CD4-positive, alpha-beta T cell treated with Interleukin-6 for 4 hours (primary cell): ENCODE data around the gene SELENOS.
A peak's percentile ranks its signal among the peaks of the same experiment; 100 is the strongest.
"Not testable (repeated sequence)": the region's sequence is repeated elsewhere in the genome, so short reads cannot be mapped to it uniquely, and the experiment has no call there.

Experiments
- DNase-seq: peaks from one replicate; pipeline ENCODE4 v3.0.0-alpha.2; 2020; ENCODE audit warnings: mixed read lengths

SELENOS gene

DNA sequence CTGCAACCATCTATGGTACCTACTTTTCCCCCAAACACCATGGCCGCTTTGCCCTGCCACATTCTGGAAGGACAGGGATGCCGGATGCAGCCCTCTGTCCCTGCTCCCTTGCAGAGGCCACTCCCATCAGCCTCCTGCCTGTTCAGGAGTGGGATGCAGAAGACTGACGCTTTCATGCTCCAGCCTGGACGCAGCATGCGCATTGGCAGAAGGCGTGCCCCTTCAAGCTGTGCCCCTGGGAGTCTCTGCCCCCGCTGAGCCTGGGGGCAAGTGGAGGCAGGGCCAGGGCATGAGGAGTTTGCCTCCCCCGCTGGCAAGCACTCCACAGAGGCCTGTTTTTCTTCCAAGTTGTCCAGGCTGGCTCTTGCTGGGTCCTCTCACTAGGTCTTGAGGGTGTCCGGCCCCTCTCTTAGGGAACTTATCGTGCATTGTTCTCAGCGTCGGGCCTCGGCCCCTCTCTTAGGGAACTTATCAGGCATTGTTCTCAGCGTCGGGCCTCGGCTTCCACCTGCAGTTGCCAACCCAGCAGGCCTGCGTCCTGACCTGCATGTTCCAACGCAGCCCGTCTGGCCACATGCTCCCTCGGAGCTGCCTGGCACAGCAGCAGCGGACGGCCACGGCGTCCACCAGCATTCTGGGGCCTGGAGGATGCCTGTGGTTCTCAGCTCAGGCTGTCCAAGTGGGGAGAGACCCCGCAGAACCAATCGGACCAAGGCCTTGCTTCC lies 32.3 kb upstream of the SELENOS start:
- DNase-seq = no peak

DNA sequence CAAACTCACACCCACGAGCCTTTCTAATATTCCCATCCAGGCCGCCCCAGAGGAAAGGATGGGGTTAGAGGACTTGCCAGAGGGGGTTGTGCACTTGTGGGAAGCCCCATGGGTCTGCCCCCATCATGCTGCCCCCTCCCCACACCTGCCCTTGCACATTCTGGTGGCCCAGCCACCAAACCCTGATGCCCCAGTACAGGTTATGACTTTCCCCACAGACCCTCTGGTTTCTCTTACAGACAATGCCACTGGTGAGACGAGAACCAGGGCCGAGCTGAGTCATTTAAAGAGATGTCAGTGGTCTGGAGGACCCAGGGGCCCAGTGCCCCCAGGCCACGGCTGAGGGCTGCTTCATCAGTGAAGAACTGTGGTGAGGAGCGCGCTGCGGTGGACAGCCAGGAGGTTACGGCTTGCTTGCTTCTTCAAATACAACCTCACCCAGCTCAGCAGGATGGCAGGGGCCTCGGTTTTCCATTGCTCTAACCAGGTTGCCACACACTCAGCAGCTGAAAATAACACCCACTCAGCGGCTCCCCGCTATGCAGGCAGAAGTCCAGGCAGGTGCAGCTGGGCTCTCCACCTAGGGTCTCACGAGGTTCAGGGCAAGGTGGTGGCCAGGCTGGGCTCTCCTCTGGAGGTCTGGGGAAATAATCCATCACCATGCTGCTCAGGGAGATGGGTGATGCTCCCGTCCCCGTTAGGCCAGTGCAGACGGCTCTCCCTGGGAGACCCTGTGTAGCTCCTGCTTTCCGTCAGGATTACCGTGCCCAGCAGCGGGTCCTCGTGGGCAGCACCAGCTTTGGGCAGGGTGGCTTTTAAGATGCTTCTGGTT lies 31.5 kb upstream of the SELENOS start:
- DNase-seq = no peak

DNA sequence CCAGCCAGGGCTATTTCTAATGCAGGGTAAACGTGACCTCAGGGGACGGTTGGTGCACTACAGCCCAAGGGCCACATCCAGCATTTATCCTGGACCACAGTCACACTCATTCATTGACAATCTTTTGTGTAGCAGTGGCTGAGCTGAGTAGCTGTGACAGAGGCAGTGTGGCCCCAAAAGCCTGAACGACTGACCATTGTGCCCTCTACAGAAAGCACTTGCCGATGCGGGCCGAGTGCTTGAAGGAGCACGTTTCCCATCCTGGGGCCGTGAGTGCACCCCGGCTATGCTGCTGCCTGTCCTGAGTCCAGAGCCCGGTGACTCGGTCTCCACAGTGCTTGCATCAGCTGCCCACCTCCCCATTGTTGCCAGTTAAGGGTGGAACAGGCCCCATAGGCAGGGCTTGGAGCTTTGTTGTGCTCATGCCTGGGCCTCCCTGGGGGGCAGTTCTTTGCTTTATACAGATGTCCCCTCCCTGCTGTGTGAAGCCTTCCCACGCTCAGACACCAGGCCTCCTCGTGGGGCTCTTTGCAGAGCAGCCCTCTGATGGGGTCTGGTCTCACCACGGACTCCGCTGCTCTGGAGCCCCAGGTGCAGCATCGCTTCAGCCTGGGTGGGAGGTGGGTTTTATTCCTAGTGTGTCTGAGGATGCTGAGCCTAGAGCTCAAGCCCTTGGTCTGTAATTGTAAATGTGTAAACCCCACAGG lies 30.8 kb upstream of the SELENOS start:
- no peak for DNase-seq

DNA sequence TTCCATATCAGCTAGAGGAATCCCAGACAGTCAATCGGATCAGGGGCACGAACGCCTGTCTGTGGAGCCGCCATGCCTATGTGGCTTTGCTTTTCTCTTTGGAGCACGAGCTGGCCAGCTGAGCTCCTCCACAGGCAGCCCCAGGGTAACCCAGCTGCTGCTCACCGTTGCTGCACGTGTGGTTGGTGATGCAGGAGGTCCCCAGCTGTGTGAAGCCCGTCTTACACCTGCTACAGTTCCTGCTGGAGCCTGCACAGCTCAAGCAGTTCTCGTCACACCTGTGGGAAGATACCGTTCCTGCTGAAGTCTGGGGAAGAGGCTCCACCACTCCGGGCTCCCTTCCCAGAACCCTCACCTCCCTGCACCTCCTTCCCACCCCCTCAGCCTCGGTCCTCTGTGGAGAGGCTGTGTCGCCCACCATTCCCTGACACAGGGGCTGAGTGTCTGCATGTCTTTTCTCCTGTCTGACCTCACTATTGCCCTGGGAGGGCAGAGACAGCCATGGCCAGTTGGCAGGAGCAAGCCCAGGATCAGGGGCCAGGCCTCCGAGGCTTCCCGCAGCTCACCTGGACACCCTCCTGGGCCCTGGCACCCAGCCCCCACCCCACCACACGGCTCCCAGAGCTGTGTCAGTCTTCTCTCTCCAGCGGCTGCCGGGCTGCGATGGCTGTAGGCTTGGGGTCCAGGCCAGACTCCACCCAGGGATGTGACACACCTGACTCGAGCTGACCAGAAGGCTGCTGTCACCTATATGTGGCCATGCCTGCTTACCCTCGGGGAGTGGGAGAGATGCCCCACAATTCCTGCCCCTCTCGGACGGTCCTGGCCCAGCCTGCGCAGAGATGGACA lies 30.0 kb upstream of the SELENOS start:
- DNase-seq = no peak

DNA sequence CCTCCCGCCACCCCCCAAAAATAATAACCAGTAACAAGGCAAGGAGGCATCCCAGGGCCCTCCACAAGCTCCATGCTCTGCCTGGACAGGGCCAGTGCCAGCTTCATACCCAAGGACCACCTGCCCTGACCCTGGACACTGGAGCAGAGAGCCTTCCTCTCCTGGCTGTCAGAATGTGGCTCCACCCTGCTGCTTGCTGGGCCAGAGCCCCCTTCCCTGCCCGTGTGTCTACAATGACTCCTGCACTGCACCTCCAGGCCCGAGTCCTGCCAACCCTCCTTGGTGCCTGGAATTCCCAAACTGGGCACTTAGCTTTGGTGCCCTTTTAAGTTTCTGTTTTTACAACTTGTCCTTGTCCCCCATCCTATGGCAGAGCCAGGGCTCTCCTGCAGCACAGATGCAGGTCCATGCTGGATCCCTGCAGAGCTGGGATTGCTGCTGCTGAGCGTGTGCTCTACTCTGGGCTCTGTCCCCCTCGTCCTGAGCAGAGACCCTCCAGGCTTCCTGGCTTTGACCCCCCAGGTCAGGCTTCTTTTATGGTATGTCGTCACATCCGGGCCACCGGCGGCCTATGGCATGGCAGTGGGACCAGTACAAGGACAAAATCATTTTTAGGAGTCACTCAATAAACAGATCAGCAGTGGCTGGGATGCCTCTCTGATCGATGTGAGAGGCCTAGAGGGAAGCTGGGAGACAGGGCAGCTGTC lies 29.2 kb upstream of the SELENOS start:
- no peak for DNase-seq

DNA sequence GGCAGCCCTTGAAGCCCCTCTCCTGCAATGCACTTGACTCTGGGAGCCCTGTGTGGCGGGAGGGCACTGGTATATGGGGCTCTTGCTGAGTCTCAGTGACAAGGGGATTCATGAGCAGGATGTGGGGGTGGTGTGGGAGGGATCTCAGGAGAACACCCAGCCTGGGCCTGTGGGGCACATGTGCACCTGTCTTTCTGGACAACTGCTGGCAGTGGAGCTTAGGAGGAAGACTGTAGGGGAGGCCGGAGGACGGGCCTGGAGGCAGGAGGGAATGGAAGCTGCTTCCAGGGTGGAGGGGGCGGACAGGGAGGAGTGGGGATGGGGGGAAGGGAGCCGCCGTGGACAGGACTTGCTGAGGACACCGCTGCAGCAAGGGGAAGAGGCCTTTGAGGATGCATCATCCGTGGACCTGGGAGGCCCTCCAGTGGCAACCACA lies 28.6 kb upstream of the SELENOS start:
- DNase-seq = no peak

DNA sequence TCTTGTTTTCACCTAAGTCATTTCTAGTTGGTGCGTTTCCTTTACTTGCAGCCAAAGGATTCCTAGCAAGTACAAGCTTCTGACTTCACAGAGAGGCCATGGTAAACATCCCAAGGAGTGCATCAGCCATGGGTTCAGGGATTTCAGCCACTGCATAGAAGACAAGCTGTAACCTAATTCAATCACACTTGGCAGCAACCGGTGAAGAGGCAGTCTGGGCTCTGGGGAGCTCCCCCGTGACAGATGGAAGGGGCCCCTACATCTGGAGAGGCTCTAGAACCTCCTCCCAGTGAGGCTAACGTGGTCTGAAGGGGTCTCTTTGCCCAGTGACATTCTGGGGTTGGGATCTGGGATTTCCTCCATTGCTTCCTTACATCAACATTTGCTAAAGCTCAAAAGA lies 26.1 kb upstream of the SELENOS start:
- DNase-seq = no peak

DNA sequence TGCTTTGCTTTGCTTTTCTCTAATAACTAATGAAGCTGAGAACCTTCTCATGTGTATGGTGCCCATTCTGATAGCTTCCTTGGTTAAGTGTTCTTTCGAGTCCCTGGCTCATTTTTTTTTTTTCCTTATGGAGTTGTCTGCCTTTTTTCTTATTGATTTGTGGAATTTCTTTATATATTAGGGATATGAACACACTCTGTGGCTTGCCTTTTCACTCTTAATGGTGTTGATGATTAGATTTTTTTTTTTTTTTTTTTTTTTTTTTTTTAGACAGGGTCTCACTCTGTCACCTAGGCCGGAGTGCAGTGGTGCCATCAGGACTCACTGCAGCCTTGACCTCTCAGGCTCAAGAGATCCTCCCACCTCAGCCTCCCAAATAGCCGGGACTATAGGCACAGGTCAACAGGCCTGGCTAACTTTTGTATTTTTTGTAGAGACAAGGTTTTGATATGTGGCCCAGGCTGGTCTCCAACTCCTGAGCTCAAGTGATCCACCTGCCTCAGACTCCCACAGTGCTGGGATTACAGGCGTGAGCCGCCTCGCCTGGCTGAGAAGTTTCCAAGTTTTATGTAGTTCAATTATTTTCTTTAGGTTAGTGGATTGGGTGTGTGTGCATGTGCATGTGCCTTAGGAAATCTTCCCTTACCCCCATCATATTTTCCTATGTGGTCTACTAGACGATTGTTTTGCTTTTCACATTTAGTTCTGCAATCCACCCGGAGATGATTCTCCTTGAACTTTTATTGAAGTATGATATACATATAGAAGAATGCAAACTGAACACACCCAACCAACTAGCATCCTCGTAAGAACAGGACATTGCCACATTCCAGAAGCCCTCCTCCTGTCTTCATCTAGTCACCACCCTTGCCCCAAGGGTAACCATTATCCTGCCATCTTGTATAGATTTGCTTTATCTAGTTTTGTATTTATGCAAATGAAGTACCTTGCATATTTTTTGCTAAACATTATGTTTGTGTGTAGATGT lies 19.4 kb upstream of the SELENOS start:
- DNase-seq = no peak

DNA sequence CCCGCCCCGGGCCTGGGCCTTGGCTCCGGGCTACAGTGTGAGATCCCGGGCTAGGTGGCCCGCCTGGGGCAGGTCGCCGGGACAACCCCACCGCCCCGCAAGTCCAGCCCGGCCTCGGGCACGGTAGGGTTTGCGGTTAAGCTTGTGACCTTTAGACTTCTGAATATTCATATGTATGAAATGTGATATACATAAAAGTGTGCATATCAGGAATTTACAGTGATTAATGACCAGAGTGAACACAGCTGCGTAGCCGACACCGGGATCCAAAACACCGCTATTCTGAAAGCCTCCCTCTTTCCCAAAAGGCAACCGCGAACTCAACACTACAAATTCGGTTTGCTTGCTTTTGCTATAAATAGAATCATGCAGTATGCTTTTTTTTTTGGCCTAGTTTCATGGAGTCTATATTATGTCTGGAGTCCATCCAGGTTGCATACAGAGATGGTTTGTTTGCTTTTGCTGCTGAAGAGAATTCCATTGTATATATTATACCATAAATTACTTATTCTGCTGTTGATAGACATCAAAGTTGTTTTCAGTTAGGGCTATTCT lies 18.4 kb upstream of the SELENOS start:
- DNase-seq = no peak

DNA sequence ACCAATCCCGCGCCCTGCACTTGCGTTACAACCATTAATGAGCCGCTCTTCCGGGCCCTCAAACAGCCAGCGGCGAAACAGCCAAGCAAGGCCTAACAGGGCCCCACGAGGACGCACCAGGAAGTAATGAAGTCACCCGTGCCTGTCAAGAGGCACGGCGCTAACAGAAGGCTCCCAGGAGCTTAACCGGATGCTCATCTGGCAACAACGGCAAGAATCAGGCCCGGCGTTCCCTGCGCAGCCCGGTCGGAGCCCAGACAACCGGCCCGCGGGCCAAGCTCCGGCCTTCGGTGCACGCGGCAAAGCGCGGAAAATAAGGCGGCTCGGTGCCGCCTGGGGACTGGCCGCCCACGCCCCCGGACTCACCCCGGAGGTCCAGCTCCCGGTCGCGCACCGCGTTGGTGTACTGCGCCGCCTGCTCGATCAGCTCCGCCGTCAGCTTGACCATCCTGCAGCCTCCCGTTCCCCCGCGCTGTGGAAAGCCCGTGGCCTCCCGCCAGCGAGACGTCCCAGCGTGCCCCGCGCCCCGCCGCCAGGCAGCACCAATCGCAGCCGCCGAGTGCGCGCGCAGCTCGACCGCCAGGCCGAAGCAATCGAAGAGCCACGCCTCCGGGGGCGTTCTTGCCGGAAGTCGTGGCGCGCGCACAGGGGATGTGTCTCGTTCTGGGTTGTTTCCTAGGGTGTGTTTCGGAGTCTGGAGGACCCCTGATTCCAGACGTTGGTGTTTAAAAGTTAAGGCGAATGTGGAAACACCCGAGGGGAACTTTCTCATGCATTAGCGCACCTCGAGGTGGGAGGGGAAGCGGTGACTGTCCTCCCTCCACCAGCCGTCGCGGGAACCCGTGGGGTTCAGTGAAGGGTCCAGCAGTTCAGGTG lies 17.7 kb upstream of the SELENOS start, which contains the start of gene SNRPA1:
Gene SNRPA1, minus strand, starts transcription at position 518 of the 876 bp plus-strand sequence. Its CDS starts 70 bp downstream, at position 448.
- peak; percentile 98 for DNase-seq

DNA sequence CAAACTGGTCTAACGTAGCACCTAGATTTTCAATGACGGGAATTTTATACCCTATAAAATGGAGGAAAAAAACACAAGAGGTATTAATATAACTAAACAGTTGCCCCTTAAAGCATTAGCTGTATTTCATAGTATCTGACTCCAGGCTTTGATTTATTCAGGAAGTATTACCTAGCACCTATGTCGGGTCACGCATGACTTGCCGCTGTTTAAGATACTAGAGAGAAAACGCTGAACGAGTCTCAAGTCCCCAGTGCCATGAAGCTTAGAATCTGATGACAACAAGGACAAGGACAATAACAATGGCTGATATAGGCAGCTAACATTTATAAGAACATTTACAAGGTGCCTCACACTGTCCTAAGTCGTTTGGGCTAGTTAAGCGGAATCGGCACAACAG lies 15.8 kb upstream of the SELENOS start:
- no peak for DNase-seq

DNA sequence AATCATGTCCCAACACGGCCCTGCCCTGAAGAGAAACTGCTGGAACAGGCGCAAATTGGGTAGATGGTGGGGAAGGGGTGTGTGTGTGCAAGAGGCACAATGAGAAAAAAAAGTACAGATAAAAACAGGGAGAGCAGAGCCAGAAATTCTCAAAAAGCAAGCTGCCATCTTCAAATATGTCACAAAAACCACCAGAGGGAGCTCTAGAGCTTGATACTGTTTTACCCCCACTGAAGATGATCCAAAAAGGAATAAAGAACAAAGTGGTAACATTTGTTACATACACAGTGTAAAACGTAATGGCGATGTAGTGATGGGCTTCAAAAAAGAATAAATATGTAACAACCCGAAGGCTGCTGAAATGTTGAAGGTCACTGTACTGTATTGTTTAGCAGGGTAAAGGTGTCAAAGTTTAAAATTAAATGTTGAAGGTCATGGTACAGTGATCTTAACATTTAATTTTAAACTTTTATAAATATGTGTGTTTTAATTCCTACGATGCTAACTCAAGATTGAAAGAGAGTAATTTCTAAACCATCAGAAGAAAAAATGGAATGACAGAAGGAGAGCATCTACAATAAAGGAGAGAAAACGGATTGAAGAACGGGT lies 11.7 kb upstream of the SELENOS start:
- DNase-seq = peak; percentile 19

DNA sequence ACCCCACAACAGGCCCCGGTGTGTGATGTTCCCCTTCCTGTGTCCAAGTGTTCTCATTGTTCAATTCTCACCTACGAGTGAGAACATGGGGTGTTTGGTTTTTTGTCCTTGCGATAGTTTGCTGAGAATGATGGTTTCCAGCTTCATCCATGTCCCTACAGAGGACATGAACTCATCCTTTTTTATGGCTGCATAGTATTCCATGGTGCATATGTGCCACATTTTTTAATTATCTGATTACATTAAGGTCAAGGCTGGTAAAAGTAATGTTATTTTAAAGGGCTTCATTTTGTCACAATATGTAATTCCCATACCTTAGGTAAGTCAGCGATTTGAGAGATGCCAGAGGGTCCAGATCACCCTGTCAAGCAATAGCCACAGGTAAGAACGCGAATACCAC lies 10.1 kb upstream of the SELENOS start:
- not testable (repeated sequence) for DNase-seq

DNA sequence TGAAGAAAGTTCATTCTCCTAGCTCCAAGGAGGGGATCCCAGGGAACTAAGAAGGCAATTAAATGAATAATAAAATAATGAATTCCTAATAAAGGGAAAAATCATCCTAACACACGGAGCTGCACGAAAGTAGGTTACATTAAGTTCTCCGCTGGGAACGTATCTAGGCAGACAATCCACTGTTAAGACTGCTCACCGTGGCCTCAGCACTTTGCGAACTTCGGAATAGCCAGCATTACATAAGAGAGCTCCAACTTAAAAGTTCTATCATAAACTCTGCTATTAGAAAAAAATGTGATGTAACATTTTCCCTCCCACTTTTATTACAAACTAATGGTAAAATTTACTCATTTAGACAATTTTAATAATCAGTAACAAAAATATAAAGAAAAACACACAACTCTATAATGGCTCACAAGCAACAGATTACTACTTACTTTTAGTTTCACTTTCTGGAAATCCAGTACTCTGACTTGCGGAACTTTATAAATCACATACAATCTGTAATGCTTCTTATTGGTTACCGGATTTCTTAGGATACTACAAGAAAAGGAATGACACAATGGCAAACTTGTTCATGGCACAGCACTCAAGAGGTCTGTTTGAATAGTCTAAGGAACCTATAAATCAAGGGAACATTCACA lies 9.3 kb upstream of the SELENOS start:
- no peak for DNase-seq

DNA sequence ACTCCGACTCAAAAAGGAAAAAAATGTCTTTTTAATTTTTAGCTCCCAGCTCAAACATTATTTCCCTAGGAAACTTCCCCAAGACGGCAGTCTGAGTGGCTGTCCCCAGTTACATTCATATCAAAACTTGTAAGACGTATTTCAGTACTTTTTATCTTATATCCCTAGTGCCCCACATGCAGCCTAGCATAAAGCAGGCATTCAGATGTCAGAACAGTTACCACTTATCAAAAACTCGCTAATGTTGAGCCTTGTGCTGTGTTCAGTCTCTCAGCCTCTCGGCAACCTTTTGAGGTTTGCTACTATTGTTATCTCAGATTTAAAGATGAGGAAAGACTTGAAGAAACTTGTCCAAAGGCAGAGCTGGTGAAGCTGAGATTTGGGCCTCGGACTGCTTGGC lies 6.6 kb upstream of the SELENOS start:
- DNase-seq = no peak

DNA sequence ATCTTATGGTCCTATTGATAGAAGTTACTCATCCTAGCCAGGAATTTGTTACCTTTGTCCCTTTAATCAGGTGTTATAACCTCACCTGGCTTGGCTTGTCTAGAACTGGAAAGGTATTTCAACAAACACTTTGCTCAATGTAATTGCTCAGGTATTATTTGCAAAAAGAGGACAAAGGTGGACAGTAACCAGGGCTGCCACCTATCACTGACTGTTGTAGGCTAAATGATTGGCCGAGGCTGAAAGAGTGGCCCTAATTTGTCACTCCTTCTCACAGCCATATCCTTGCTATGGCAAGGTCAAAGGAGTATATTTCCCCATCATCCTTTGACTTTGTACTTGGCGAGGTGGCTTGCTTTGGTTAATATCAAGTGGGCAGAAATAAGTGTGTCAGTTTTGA lies 2.7 kb upstream of the SELENOS start:
- DNase-seq = no peak

DNA sequence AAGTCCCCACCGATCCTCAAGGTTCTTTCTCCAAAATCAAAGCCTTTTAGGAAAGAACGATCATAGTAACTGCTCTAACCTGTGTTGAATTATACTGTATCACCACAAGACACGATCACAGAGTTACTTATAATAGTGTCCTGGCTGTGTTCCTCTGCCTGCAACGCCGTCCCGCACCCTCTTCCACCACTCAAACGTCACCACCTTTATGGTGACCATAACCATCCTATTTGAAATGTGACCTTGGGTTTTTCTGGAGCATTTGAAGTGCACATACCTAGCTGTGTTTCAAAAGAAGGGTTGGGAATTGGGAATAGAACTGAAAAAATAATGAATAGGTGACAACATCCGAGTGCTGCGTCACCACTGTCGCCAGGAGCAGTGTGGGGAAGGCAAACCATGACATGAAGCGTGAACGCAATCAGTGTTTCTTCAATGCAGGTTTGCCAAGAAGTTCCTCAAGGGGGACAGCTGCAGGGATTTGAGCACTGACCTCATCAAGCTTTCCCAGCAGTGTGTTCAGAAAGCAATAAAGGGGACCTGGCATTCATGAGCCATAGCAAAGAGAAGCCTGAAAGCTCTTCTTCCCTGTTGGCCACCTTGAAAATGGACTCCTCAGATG lies 769 bp upstream of the SELENOS start:
- DNase-seq = no peak
